T-helper 17 cell (primary cell): Measurements from ENCODE around the gene INPP5A. TPM values are rescaled to one million over a fixed set of nuclear protein-coding genes. Genes with fewer than 3 reads are reported as not detected.
"Not testable (repeated sequence)": the region's sequence is repeated elsewhere in the genome, so short reads cannot be mapped to it uniquely, and the experiment has no call there.

Source experiments
- ATAC-seq: fragments of 150-1000 bp; cut with Tn5 transposase; 2 replicates; pipeline ENCODE4 v1.10.0; 2021; ENCODE audit warnings: mild to moderate bottlenecking, moderate library complexity
- DNase-seq, 3 donors: peaks; one replicate each; pipeline versions ENCODE4 v3.0.0 to v3.0.0-alpha.2; 2020 to 2021
- H3K9me3 ChIP-seq: one replicate; pipeline ENCODE4 v1.7.0; 2013; ENCODE audit warnings: low read length, mild to moderate bottlenecking; ENCODE audit not compliant: control insufficient read depth, poor library complexity, severe bottlenecking
- H3K27ac Mint-ChIP-seq: one replicate; pipeline ENCODE4 v1.8.0; 2022; ENCODE audit warnings: mild to moderate bottlenecking, moderate library complexity, mixed read lengths
- H3K27me3 Mint-ChIP-seq: one replicate; pipeline ENCODE4 v1.8.0; 2022; ENCODE audit warnings: mixed read lengths
- H3K36me3 Mint-ChIP-seq: one replicate; pipeline ENCODE4 v1.8.0; 2022; ENCODE audit warnings: low read depth, mixed read lengths
- H3K4me1 Mint-ChIP-seq: one replicate; pipeline ENCODE4 v1.8.0; 2022; ENCODE audit warnings: mild to moderate bottlenecking, mixed read lengths
- H3K4me3 Mint-ChIP-seq: one replicate; pipeline ENCODE4 v1.8.0; 2022; ENCODE audit warnings: mild to moderate bottlenecking, moderate library complexity, mixed read lengths
- total RNA-seq, 4 donors: library from RNA in 2 of 4; stranded (reverse) in 2 of 4; gene quantifications; one replicate each; pipeline ENCODE4 v1.2.3 and lab custom pipeline; 2022 to 2026

Gene INPP5A, protein sequence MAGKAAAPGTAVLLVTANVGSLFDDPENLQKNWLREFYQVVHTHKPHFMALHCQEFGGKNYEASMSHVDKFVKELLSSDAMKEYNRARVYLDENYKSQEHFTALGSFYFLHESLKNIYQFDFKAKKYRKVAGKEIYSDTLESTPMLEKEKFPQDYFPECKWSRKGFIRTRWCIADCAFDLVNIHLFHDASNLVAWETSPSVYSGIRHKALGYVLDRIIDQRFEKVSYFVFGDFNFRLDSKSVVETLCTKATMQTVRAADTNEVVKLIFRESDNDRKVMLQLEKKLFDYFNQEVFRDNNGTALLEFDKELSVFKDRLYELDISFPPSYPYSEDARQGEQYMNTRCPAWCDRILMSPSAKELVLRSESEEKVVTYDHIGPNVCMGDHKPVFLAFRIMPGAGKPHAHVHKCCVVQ
- 10 to 100 TPM; 17.6 to 24.7 TPM for total RNA-seq
- total RNA-seq (lab: John Stamatoyannopoulos, UW) = 14.2 to 20.3 reads per million in 2 donors

DNA sequence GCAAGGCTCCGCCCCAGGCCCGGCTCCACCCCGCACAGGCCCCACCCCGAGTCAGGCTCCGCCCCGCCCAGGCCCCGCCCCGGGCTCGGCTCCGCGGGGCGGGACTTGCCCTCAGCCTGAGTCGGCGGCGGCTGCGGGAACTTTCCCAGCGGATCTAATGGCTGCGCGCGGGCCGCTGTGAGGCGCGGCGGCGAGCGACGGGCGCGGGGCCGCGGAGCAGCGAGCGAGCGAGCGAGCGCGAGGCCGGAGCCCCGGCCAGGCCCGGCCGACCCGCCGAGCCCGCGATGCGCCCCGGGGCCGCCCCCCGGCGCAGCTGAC is at the start of gene INPP5A:
TSS of gene INPP5A (plus strand) at position 104 of the 318 bp plus-strand sequence. CDS start 310 bp downstream, outside the sequence.
- DNase-seq = no peak
- H3K27me3 Mint-ChIP-seq = peaks cover 12% of the 10 kb centered on the region
- H3K36me3 Mint-ChIP-seq = no peaks in the 10 kb centered on the region
- H3K4me3 Mint-ChIP-seq = peak within 1 kb of the TSS; percentile 94
- H3K27ac Mint-ChIP-seq = peak within 1 kb of the TSS; percentile 91
- H3K9me3 ChIP-seq = no peaks in the 10 kb centered on the region
- peaks cover 43% of the 10 kb centered on the region for H3K4me1 Mint-ChIP-seq
- ATAC-seq = no peak

DNA sequence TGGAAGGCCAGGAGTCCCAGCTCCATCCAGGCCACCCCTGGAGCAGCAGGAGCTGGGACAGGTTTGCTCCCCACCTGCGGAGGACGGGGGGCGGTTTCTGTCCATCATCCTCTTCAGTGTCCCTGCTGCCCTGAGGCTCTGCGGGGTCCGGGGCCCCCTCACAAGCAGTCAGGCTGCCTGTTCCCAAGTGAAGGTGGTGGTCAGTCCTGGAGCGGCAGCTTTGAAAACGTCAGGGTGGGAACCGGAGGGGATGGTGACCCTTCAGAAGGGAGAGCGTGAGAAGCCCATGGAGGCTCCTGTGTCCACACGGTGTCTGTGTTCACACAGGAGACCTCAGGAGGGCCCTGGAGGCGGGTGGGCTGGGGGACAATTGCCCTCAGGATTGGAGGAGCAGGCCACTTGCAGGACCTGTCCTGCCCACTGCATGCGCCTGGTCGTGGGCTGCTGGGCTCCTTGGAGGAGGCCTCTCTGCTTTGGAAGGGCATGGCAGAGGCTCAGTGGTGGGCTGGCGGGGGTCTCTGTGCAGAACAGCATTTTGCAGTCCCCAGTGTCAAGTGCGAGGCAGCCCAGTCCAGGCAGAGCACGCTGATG is 49.3 kb upstream of the INPP5A start:
- Mint-ChIP-seq H3K4me3 (no peak overlapping the region), H3K27ac (no peak overlapping the region), H3K4me1 (peaks cover 4% of the 10 kb centered on the region), H3K27me3 (peaks cover 16% of the 10 kb centered on the region), H3K36me3 (peaks cover 3% of the 10 kb centered on the region)
- no peaks in the 10 kb centered on the region for H3K9me3 ChIP-seq
- DNase-seq (no peak), ATAC-seq (no peak)

DNA sequence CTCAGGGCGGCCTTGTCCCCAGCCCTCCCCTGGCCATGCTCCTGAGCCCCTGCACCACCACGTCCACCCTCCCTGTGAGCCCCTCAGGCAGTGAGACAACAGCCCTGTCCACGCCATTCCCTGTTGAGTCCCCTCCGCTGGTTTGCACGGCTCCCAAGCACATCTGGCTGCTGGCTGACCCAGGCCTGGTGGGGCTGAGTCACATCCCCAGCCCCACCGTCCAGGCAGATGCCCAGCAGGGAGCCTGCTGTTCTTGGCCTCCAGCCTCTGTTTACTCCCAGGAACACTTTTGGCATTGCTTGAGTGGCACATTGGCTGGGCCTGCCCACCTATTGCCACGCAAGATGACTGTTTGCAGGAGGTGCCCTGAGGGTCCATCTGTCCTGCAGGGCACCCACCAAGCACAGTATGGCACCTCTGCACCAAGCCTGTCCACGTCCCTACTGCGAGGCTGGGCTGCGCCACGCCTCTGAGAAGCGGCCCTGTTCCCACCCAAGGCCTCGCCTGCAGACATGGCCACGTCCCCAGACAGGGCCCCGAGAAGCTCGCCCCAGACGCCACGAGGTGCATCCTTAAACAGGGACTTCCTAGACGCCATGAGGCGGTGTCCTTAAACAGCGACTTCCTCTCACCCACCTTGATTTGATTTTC is 48.4 kb upstream of the INPP5A start:
- ATAC-seq (no peak), DNase-seq (no peak)
- no peaks in the 10 kb centered on the region for H3K9me3 ChIP-seq
- Mint-ChIP-seq H3K4me1 (peaks cover 4% of the 10 kb centered on the region), H3K4me3 (no peak overlapping the region), H3K27me3 (peaks cover 24% of the 10 kb centered on the region), H3K36me3 (peaks cover 3% of the 10 kb centered on the region), H3K27ac (no peak overlapping the region)

DNA sequence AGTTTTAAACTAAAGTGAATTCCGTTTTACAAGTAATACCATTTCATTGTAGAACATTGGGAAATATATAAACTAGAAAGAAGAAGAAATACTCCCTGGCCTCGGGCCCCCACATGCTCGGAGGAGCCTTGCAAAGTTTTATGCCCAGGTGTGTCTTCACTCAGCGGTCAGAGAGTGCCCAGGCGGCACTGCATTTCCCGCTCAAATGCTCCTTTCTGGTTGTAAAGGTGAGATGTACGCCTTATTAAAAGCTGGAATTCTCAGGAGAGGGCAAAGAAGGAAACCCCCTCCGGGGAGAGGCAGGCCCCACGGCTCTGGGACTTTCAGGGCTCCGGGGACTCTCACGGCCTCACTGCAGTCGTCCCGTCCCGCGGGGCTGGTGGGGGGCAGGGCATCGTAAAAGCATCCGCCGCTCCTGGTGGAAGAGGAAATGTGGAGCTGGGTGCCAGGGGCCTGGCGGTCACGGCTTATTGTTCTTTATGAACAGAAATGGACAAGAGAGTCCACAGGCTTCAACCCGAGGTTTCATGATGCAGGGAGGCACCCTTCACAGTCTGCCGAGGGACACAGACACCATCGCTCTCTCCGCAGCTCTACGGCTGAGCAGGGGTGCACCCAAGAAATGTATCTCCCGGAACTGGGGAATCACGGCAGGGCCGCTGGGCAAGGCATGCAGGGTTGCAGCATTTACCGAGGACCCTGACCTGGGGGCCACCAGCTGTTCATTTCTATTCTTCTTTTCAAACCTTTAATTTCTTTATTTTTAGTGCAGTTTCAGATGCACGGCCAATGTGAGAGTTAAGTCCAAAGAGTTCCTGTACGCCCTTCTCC is 47.7 kb upstream of the INPP5A start:
- ATAC-seq = no peak
- H3K27ac Mint-ChIP-seq = no peak overlapping the region
- peaks cover 29% of the 10 kb centered on the region for H3K27me3 Mint-ChIP-seq
- H3K9me3 ChIP-seq = no peaks in the 10 kb centered on the region
- no peak for DNase-seq
- H3K36me3 Mint-ChIP-seq = peaks cover 3% of the 10 kb centered on the region
- H3K4me3 Mint-ChIP-seq = no peak overlapping the region
- H3K4me1 Mint-ChIP-seq = peaks cover 4% of the 10 kb centered on the region

DNA sequence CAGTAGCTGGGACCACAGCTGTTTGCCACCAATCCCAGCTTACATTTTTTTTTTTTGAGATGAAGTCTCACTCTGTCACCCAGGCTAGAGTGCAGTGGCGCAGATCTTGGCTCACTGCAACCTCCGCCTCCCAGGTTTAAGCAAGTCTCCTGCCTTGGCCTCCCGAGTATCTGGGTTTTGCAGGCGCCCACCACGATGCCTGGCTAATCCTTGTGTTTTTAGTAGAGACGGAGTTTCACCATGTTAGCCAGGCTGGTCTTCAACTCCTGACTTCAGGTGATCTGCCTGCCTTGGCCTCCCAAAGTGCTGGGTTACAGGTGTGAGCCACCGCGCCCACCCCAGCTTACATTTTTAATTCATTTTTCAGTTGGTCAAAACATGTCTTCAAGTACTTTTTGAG is 46.1 kb upstream of the INPP5A start:
- H3K27ac Mint-ChIP-seq, ATAC-seq, H3K4me1 Mint-ChIP-seq, H3K4me3 Mint-ChIP-seq, H3K9me3 ChIP-seq, DNase-seq, H3K36me3 Mint-ChIP-seq: not testable (repeated sequence)
- peaks cover 34% of the 10 kb centered on the region for H3K27me3 Mint-ChIP-seq

DNA sequence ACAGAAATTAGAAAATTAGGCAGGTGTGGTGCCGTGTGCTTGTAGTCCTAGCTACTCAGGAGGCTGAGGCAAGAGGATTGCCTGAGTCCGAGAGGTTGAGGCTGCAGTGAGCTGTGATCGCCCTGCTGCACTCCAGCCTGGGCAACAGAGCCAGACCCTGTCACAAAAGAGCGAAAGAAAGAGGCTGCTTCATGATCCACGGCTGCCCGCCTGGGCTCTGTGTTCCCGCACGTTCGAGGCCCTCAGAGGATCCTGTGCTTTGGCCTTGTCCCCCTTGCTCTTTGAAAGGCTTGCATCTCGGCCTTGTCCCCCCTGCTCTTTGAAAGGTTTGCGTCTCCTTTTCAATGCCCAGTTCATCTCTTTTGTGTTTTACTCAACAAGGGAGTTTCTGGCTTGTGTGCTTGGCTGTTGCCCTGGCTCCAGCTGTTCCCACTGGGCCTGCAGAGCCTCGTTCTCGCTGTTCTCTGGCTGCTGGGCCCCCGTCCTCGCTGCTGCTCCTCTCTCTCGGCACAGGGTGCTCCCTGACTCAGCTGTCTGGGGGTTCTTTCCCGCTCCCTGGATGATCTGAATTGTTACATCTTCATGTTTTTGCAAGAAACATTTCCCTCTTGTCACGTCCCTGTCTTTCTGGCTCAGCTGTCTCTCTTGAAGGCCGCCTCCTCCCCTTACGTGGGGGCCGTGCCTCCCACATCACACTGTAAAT is 45.1 kb upstream of the INPP5A start:
- H3K27ac Mint-ChIP-seq = no peak overlapping the region
- H3K27me3 Mint-ChIP-seq = peaks cover 41% of the 10 kb centered on the region
- DNase-seq (no peak), ATAC-seq (no peak)
- peaks cover 3% of the 10 kb centered on the region for H3K36me3 Mint-ChIP-seq
- H3K4me3 Mint-ChIP-seq = no peak overlapping the region
- H3K9me3 ChIP-seq = no peaks in the 10 kb centered on the region
- peaks cover 4% of the 10 kb centered on the region for H3K4me1 Mint-ChIP-seq

DNA sequence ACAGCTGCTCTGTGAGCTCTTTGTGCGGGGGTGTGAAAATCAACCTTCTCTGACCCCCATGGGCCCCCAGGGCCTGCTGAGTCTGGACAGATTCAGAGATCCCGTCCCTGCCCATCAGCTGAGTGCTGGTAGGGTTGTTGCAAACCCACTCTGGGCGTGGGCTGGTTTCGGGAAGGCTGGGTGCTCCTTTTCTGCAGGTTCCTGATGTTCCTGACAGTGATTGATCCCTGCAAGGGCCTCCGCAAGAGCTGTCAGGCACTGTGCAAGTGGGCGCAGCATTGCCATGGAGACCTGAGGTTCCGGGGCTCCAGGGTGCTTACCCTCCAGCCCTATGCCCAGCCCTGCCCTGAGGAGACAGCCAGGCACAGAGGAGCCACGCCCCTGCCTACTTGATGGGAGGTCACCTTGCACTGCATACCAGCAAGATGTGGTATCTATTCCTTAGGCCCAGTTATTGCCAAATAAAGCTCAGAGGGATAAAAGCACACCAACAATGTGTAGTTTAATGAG is 44.3 kb upstream of the INPP5A start:
- Mint-ChIP-seq H3K27me3 (peaks cover 43% of the 10 kb centered on the region), H3K36me3 (peaks cover 3% of the 10 kb centered on the region), H3K4me1 (peaks cover 4% of the 10 kb centered on the region), H3K27ac (no peak overlapping the region), H3K4me3 (no peak overlapping the region)
- no peak for ATAC-seq
- H3K9me3 ChIP-seq = no peaks in the 10 kb centered on the region
- no peak for DNase-seq

DNA sequence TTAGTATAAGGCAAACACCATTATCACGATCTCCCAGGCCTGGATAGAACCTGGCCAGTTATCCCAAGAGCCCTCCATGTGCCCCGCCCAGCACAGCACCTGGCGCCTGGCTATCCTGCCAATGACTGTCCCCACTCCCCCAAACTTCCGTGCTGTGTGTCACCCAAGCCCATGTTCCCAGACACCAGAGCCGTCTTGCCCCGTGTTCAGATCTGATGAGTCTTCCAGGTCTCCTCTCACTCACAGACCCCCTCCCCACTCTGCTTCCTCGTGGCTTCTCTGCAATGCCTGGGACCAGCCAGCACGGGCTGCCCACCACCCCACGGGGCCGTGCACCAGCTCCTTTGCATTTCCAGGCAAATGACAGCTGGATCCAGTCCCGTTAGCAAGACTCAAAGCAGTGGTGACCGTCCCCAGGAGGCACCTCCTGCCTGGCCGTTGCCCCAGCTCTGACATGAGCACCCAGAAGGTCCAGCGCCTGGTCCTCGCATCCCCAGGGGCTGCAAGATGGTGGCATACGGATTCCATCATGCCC is 43.8 kb upstream of the INPP5A start:
- peaks cover 48% of the 10 kb centered on the region for H3K27me3 Mint-ChIP-seq

DNA sequence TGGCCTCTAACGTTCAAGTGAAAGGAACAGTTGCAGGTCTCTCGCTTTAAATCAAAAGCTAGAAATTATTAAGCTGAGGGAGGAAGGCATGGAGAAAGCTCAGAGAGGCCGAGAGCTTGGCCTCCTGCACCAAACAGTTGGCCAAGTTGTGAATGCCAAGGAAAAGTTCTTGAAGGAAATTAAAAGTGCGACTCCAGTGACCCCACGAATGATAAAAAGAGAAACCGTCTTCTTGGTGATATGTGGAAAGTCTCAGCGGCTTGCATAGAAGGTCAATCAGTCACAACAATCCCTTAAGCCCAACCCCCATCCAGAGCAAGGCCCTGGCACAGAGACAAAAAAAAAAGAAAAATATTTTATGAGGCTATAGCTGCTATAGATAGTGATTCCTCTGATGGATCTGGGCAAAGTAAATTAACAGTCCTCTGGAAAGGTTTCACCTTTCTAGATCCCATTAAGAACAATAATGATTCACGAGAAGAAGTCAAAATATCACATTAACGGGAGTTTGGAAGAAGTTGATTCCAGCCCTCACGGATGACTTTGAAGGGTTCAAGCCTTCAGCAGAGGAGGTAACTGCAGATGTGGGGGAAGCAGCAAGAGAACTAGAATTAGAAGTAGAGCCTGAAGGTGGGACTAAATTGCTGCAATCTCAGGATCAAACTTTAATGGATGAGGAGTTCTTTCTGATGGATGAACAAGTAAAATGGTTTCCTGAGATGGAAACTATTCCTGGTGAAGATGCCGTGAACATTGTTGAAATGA is 42.5 kb upstream of the INPP5A start:
- Mint-ChIP-seq H3K27ac (no peak overlapping the region), H3K4me3 (no peak overlapping the region), H3K4me1 (peaks cover 6% of the 10 kb centered on the region), H3K27me3 (peaks cover 57% of the 10 kb centered on the region), H3K36me3 (peaks cover 3% of the 10 kb centered on the region)
- ATAC-seq = no peak
- no peaks in the 10 kb centered on the region for H3K9me3 ChIP-seq
- no peak for DNase-seq

More for the DNA sequence above, 43.8 kb upstream of the INPP5A start:
- H3K9me3 ChIP-seq = no peaks in the 10 kb centered on the region
- Mint-ChIP-seq H3K36me3 (peaks cover 3% of the 10 kb centered on the region), H3K4me3 (no peak overlapping the region), H3K4me1 (peaks cover 6% of the 10 kb centered on the region), H3K27ac (no peak overlapping the region)
- DNase-seq = no peak
- no peak for ATAC-seq

DNA sequence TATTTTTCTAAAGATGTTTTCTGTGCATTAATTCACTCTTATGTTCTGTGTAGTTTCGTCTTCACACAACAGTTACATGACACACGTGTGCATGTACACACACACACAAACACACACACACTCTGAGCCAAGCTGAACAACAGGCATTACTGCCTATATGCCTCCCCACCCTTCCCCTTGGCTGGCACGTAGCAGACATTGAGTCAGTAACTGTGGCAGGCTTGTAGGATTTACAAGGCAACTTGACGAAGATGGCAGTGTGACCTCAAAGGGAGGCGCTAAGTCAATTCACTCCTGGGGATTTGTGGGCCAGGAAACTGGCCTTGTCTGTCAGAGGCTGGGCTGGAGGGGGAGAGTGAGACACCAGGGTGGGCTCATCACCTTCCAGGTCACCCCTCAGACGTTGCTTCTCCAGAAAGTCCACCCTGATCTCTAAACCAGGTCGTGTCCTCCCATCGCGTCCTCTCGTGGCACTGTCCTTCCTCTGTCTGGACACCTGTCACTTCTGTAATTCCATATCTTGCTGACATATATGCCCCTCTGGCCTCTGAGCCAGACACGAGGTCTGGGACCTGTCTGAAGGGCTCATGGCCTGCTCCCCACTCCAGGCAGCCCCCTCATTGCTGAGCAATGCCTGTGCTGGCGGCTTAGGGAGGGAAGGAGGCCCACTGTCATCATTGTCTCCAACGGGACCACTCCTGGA is 41.1 kb upstream of the INPP5A start:
- no peak overlapping the region for H3K4me3 Mint-ChIP-seq
- H3K27ac Mint-ChIP-seq = no peak overlapping the region
- no peak for DNase-seq
- no peaks in the 10 kb centered on the region for H3K9me3 ChIP-seq
- ATAC-seq = no peak
- peaks cover 68% of the 10 kb centered on the region for H3K27me3 Mint-ChIP-seq
- H3K4me1 Mint-ChIP-seq = peaks cover 6% of the 10 kb centered on the region
- peaks cover 3% of the 10 kb centered on the region for H3K36me3 Mint-ChIP-seq

DNA sequence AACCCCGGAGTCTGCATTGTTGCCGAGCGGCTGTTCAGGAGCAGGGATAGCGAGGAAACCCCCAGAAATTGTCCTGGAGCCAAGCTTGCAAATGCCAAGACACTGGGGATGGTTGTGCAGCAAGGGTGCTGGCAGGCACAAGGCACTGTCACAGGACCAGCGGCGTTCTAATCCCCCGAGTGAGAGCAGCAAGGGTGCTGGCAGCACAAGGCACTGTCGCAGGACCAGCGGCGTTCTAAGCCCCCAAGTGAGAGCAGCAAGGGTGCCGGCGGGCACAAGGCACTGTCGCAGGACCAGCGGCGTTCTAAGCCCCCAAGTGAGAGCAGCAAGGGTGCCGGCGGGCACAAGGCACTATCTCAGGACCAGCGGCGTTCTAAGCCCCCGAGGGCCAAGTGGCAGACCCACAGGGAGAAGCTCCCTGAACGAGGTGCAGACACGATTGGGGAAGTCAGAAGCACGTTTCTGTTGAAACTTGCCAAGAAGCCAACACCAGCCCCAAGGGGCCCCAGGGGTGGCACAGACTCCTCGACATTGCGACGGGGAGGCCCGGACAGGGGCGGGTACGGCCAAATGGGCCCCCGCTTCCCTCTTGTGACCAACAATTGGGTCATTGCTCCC is 40.4 kb upstream of the INPP5A start:
- Mint-ChIP-seq H3K36me3 (peaks cover 3% of the 10 kb centered on the region), H3K27ac (no peak overlapping the region), H3K4me3 (no peak overlapping the region)

More for the DNA sequence above, 40.4 kb upstream of the INPP5A start:
- DNase-seq = no peak
- H3K9me3 ChIP-seq = no peaks in the 10 kb centered on the region
- Mint-ChIP-seq H3K27me3 (peaks cover 68% of the 10 kb centered on the region), H3K4me1 (peaks cover 6% of the 10 kb centered on the region)
- ATAC-seq = no peak
